CD4-positive, alpha-beta T cell treated with Interleukin-1 beta for 1 hour (primary cell): ENCODE measurements around the gene MADD.

Experiments used
- DNase-seq, 2 donors: peaks; one replicate each; pipeline ENCODE4 v3.0.0-alpha.2; 2020 to 2022

MADD gene

GRCh38 chr11:47342036-47342803 lies 72.3 kb downstream of the MADD start:
- DNase-seq = no peak

DNA sequence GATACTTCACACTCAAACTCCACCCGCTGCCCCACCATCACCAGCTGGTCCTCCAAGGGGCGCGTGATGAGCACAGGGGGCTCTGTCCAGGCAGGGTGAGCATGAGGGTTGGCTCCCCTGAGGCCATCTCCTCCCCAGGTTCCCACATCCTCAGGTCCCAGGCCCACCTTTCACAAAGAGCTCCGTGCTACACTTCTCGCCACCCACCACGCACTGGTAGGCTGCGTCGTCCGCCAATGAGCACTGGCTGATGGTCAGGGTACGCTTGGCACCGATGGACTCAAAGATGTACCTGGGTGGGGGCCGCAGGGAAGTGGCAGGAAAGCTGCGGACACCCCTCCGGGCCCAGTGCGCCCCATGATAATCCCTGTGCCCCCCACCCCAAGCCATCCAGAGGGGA lies 72.9 kb downstream of the MADD start:
- no peak for DNase-seq

- DNase-seq = no peak
Measured at GRCh38 chr11:47345890-47346563, 76.1 kb downstream of the MADD start.

- no peak for DNase-seq
Measured at GRCh38 chr11:47347137-47347536, 77.2 kb downstream of the MADD start.

DNA sequence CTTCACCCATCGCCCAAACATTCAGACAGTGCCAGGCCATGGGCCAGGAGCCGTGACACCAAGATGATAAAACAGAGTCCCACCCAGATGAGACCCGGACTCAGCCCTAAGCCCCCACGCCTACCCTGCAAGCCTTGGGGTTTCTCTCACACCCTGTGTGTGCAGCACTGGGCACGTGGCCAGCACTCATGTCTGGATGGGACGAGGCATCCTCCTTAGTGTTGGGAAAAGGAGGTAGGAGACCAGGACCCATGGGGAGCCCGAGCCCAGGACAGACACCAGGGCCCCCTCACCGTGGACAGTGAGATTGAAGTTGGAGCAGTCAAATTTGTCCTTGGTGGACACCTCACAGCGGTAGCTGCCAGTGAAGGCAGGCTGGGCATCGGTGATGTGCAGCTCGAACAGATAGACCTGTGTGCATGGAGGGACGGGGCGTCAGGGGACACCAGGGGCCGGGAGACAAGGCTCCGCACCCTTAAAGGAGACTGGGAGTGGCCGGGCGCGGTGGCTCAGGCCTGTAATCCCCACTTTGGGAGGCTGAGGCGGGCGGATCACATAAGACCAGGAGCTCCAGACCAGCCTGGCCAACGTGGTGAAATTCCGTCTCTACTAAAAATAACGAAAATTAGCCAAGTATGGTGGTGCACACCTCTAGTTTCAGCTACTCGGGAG lies 78.3 kb downstream of the MADD start:
- DNase-seq = no peak

- DNase-seq = peak in 1 of 2 donors; percentile 9
Measured at GRCh38 chr11:47348859-47349258, 78.9 kb downstream of the MADD start.

GRCh38 chr11:47349521-47350095 lies 79.7 kb downstream of the MADD start:
- DNase-seq = no peak

DNA sequence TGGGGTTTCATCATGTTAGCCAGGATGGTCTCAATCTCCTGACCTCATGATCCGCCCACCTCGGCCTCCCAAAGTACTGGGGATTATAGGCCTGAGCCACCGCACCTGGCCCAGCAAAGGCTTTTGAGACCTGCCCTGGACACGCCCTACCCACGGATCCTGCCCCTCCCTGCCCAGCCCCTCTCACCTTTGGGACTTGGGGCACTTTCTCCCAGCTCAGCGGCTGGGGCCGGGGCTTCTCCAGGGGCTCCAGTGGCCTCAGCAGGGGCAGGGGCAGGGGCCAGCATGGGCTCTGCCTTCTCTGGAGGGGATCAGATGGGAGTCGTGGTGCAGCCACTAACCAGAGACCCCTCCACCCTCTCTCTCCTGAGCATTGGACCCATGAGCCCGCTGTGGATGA lies 80.4 kb downstream of the MADD start:
- DNase-seq = no peak

- no peak for DNase-seq
Measured at GRCh38 chr11:47351156-47352126, 81.5 kb downstream of the MADD start.

DNA sequence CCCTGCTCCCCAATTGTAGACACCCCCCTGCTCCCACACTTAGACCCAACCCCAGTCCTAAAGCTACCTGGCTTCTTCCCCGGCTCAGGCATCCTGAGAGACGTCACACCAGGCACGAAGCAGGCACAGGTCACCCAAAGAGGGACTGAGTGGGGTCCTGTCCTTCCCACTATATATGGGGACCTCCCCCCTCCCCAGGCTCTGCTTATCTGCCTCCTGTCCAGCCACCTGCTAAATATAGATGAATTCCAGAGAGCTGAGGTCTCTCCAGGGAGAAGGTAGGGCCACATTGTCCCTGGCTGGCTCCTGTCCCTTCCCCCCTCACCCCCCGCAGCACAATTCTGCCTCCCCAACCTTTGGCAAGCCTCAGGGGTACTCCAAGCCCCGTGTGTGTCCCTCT lies 82.6 kb downstream of the MADD start, which contains the start of gene MYBPC3:
Gene MYBPC3 (minus strand): TSS at position 147 of the 400 bp plus-strand sequence. CDS start 55 bp downstream, at position 92.
- DNase-seq = no peak

DNA sequence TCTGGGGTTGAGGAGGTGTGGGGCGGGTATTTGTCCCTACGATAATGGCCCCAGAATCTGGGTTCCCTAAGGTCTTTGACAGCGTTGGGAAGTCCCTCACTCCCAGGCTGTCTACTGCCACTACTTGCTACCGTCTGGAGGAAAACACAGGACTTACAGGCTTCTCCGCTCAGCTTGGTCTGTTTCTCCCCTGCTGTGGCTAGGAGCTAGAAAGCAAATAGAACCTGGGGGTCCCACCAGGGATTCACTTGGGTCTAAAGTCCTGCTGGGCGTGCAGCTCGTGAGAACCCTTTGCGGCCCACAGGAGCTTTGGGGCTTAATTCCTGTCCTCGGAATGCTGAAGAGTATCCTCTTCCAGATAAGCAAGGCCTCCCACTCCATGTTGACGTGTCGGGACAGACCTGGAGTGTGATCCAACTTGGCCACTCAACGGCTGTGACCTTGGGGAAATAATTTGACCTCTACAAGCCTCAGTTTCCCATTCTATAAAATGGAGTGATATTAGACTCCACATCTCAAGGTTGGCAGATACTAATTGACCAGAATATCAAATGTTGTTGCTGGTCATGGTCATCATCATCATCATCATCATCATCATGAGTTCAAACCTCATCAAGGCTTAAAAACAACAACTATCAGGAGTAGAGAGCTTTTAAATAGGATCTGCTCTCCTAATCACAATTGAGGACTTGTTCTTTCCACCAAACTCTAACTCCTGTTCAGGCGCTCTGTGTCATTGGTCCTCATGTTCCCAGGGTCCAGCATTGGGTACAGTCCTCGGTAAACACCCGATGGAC lies 84.2 kb downstream of the MADD start:
- no peak for DNase-seq

DNA sequence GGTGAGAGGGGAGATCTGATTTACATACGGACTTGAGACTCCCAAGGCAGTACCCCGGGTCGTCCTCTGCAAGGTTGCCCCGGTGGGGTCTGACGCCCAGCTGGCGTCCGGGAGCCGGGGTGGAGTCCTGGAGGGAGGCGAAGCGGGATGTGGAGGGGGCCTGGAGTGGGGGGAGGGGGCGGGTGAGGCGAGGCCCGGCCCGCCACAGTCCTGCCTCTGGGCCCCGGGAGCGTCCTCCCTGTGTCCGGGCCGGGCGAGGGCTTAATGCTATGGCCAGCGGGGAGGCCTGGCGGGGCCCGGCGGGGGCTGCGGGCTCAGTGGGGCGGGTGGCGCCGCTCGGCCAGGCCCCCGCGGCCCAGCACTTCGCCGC lies 85.0 kb downstream of the MADD start:
- DNase-seq = no peak

- DNase-seq = no peak
Measured at GRCh38 chr11:47355283-47356128, 85.6 kb downstream of the MADD start.

DNA sequence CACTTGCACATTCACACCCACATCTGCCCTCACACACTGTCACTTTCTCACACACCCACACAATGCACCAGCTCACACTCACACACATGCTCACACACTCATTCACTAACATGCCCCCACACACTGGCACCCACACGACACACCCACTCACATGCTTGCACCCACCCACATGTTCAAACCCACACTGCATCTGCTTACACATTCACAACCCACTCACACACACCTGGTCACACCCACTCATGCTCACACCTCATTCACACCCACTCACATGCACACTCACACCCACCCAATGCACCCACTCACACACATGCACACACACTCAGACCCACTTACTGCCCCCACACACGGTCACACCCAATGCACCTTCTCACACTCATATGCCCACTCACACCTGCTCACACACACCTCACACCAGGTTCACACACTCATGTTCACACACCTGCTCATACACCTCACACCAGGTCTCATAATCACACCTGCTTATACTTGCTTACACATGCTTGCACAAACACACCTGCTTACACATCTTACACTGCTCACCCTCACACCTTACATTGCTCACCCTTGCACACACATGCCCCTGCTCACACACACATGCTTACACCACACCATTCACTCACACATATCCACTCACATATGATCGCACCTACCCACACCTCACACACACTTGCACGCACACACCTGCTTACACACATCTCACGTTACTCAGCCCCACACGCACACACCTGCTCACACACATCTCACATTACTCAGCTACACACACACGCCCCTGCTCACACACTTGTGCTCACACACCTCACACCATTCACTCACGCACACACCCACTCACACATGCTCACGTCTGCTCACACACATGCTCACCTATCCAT lies 86.4 kb downstream of the MADD start:
- DNase-seq = no peak

GRCh38 chr11:47356998-47357329 lies 87.0 kb downstream of the MADD start:
- no peak for DNase-seq

GRCh38 chr11:47357985-47358730 lies 88.2 kb downstream of the MADD start:
- no peak for DNase-seq

DNA sequence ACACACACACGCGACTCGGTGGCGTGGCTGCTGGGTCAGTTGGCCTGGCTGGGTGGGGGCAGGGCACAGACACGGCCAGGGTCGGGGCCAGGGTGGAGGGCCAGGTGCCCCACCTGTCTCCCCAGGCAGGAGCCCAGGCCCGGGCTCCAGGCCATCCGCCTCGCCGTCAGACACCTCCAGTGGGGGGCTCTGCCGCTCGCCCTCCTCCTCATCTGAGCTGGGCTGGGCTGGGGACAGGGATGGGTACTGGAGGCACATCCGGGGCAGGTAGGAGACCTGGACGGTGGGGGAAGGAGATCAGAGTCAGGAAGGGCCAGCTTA lies 88.8 kb downstream of the MADD start:
- no peak for DNase-seq

GRCh38 chr11:47359162-47359561 lies 89.2 kb downstream of the MADD start:
- no peak for DNase-seq

- DNase-seq = no peak
Measured at GRCh38 chr11:47359586-47359985, 89.7 kb downstream of the MADD start.
